Chondrocyte (in vitro differentiated cells): ENCODE measurements around the gene ASB16. TPM values are rescaled to one million over a fixed set of nuclear protein-coding genes. Genes with fewer than 3 reads are reported as not detected.

Experiments used
- DNase-seq: peaks from one replicate; pipeline ENCODE4 v3.0.0; 2021; ENCODE audit warnings: mixed read lengths, low spot score
- H3K27ac Mint-ChIP-seq: one replicate; pipeline ENCODE4 v1.8.0; 2021; ENCODE audit warnings: mild to moderate bottlenecking, moderate library complexity, mixed read lengths; ENCODE audit not compliant: unreplicated experiment
- H3K27me3 Mint-ChIP-seq: 2 replicates; pipeline ENCODE4 v1.8.0; 2021; ENCODE audit warnings: low read depth, mixed read lengths
- H3K36me3 Mint-ChIP-seq: 2 replicates; pipeline ENCODE4 v1.8.0; 2021; ENCODE audit warnings: low read depth, mixed read lengths
- H3K4me1 Mint-ChIP-seq: 2 replicates; pipeline ENCODE4 v1.8.0; 2021; ENCODE audit warnings: low read depth, mild to moderate bottlenecking, mixed read lengths
- H3K4me3 Mint-ChIP-seq: one replicate; pipeline ENCODE4 v1.8.0; 2021; ENCODE audit warnings: mild to moderate bottlenecking, moderate library complexity, mixed read lengths; ENCODE audit not compliant: unreplicated experiment
- H3K9me3 Mint-ChIP-seq: 2 replicates; pipeline ENCODE4 v1.8.0; 2021; ENCODE audit warnings: low read depth, mixed read lengths
- total RNA-seq: library from RNA; stranded (reverse); gene quantifications from 3 replicates; pipeline ENCODE4 v1.2.1, GENCODE V29; 2021
- TF ChIP-seq, protein P1 (sequence below): fragments of 200-600 bp; sonication (generic); IDR thresholded peaks from 2 replicates; pipeline ENCODE4 v1.5.0; 2021; ENCODE audit warnings: antibody characterized with exemption, mild to moderate bottlenecking, moderate library complexity

Gene ASB16
- total RNA-seq, 1 donor from 2014 or later = not detected

DNA sequence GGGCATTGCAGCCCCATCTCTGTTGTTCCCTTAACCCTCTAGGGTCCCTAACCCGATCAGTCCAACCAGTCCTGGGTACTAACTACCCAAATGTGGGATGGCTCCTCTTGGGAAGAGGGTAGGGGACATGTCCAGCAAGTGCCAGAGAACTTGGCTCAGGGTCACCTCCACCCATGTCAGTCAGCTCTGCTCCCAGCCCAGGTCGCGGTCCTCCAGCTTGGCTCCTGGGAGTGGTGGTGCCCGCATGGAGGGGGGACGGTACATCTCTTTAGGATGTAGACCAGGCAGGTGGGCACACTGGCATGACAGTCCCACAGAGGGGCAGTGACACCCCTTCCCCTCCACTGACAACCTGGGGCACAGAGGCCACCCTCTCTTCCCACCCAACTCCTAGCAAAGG lies 22.2 kb downstream of the ASB16 start:
- no peak for DNase-seq
- Mint-ChIP-seq H3K36me3 (peaks cover 14% of the 10 kb centered on the region), H3K27me3 (no peaks in the 10 kb centered on the region), H3K4me3 (no peak overlapping the region), H3K4me1 (peaks cover 24% of the 10 kb centered on the region), H3K27ac (peak overlapping the region; percentile 34), H3K9me3 (no peaks in the 10 kb centered on the region)
- TF ChIP-seq, protein P1, sequence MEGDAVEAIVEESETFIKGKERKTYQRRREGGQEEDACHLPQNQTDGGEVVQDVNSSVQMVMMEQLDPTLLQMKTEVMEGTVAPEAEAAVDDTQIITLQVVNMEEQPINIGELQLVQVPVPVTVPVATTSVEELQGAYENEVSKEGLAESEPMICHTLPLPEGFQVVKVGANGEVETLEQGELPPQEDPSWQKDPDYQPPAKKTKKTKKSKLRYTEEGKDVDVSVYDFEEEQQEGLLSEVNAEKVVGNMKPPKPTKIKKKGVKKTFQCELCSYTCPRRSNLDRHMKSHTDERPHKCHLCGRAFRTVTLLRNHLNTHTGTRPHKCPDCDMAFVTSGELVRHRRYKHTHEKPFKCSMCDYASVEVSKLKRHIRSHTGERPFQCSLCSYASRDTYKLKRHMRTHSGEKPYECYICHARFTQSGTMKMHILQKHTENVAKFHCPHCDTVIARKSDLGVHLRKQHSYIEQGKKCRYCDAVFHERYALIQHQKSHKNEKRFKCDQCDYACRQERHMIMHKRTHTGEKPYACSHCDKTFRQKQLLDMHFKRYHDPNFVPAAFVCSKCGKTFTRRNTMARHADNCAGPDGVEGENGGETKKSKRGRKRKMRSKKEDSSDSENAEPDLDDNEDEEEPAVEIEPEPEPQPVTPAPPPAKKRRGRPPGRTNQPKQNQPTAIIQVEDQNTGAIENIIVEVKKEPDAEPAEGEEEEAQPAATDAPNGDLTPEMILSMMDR = no peak

DNA sequence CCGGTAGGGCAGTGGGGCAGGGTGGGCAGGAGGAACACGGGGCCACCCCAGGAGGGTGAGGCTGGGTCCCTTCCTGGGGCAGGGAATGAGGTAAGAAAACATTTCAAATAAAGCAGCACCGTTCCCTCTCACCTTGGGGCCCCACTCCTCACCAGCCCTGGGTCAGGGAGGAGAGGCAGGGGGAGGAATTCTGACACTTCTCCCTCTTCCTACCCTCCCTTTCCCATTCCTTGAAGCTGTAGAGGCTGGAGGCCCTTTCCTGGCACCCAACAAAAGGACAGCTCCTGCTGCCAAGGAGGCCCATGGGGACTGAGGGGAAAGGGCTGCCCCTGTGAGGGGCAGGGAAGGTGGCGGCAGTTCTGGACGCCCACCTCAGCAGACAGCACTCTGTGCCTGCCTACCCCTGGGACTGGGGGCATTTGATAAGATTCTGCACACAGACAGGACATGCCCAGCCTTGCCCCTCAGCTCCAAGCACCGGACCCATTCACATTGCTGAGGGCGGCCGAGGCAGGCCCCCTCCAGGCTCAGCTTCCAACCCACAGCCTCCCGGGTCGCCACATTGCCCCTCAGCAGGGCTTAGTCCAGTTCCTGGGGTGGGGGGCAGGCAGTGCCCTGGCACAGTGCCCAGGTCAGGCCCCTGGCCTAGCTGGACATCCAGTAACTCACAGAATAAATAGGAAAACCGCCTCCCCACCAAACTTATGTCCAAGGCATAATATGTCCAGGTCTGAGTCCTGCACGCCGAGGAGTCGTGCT lies 23.0 kb downstream of the ASB16 start:
- no peaks in the 10 kb centered on the region for H3K9me3 Mint-ChIP-seq
- no peak for DNase-seq
- H3K4me3 Mint-ChIP-seq = no peak overlapping the region
- H3K27ac Mint-ChIP-seq = peak overlapping the region; percentile 34
- peaks cover 22% of the 10 kb centered on the region for H3K4me1 Mint-ChIP-seq
- peaks cover 14% of the 10 kb centered on the region for H3K36me3 Mint-ChIP-seq
- H3K27me3 Mint-ChIP-seq = no peaks in the 10 kb centered on the region
- TF ChIP-seq, protein P1 = no peak

DNA sequence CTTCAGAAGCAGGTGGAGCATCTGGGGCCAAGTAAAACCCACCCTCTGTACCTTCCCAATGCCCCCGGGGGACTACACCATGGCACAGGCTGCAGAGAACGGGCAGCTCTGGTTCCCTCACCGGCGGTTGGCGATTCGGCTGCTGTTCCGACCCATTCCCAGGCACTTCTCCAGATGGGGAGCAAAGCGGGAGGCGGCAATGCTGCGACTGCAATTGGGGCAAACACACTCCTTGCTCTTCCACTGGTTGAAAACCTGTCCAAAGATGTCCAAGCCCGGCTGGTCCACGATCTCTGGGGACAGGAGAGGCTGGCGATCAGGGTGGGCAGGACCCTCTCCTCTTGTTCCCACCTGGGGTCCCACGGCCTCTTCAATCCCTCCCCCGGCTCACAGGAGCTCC lies 26.6 kb downstream of the ASB16 start:
- H3K27ac Mint-ChIP-seq = no peak overlapping the region

DNA sequence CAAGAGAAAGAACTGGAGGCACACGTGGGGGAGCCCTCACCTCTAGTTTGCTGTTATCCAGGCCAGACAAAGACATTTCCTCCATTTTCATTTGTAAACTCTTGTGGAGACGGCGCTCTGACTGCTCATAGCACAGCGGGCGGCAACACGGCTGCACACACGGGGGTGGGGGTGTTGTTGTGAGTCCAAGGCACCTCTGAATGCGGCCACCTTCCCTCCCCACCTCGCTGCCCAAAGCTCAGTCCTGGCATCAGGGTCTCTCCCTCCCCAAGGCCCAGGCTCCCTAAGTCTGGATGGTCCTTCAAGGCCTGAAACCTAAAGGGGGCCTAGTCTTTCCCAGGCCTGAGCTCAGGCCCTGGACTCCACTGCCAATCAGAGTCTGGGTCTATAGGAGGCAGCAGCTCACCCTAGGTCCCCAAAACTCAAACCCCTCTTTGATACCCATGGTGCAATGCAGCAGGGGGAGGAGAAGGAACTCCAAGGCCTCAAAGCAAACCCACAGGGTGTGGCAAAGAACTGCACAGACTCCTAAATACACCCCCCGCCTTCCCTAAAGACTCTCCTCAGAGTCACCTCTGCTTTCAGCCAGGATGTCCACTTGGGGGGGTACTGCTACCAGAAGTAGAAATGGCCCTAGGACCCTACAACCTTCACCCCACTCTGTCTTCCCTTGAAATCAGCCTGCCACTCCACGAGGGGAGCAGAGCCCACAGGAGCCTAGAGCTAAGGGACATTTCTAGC lies 27.6 kb downstream of the ASB16 start:
- Mint-ChIP-seq H3K36me3 (peaks cover 8% of the 10 kb centered on the region), H3K4me1 (peaks cover 24% of the 10 kb centered on the region), H3K27ac (peak overlapping the region; percentile 79), H3K9me3 (no peaks in the 10 kb centered on the region), H3K27me3 (no peaks in the 10 kb centered on the region), H3K4me3 (peak overlapping the region; percentile 77)
- DNase-seq = no peak
- TF ChIP-seq, protein P1 = peak; percentile 44

More for the DNA sequence above, 26.6 kb downstream of the ASB16 start:
- Mint-ChIP-seq H3K9me3 (no peaks in the 10 kb centered on the region), H3K4me1 (peaks cover 24% of the 10 kb centered on the region), H3K36me3 (peaks cover 8% of the 10 kb centered on the region), H3K4me3 (peak overlapping the region; percentile 77), H3K27me3 (no peaks in the 10 kb centered on the region)
- TF ChIP-seq, protein P1 = no peak
- DNase-seq = no peak

DNA sequence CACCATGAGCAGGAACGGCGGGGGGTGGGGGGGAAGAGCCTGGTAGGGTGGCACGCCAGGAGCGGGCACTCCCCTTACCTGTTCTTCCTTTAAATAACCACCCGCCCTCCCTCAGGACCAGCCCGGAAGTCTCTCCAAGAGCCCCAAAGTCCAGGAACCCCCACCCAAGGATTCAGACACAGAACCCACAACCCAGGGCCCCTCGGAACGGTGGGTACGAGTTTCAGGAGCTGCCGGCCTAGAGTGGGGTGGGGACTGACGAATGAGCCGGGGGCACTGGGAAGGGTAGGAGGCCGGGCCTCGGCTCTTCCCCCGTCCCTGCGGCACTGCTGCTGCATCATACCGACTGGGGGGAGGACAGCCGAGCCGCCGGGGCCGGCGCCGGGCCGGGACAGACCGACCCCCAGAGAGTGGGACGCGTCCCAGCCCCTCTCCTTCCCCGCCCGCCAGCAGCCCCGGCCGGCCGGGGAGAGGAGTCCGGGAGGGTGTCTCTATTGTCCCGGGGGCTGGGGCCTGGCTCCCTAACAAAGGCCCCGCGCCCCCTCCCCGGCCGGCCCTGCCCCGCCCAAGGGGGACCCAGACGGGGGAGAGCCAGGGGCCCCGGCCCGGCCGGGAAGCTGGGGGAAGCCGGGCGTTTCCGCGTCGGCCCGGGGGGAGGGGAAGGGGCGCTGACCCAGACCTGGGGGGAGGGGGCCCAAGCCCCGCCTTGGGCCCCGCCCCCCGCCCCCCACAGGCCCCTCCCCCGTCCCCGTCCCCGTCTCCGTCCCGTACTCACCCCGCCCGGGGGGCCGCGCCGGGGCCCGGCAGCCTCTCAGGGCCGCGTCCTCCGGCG lies 28.4 kb downstream of the ASB16 start:
- Mint-ChIP-seq H3K36me3 (peaks cover 8% of the 10 kb centered on the region), H3K27ac (peak overlapping the region; percentile 79), H3K4me1 (peaks cover 30% of the 10 kb centered on the region), H3K27me3 (no peaks in the 10 kb centered on the region), H3K4me3 (peak overlapping the region; percentile 77), H3K9me3 (no peaks in the 10 kb centered on the region)
- TF ChIP-seq, protein P1 = no peak
- peak; percentile 89 for DNase-seq
